ENCODE results near the gene IZUMO4.

The IZUMO4 gene

GRCh38 chr19:2101417-2102335 lies 5.0 kb downstream of the IZUMO4 start:
- H3K4me3 ChIP-seq (replicated peaks in 1 of 2; ENCODE audit: low read depth in 2 of 2, low read length in 2 of 2) = no peak overlapping the region
- no peak for DNase-seq (ENCODE audit: low read depth in 2 of 2)
- no peak for TF ChIP-seq CTCF (IDR thresholded peaks at IDR 0.05; ENCODE audit: low read depth, low read length)

GRCh38 chr19:2103045-2103707 lies 6.5 kb downstream of the IZUMO4 start:
- DNase-seq (ENCODE audit: low read depth in 2 of 2) = no peak
- no peak overlapping the region for H3K4me3 ChIP-seq (replicated peaks in 1 of 2; ENCODE audit: low read depth in 2 of 2, low read length in 2 of 2)
- no peak for TF ChIP-seq CTCF (IDR thresholded peaks at IDR 0.05; ENCODE audit: low read depth, low read length)

- TF ChIP-seq CTCF (IDR thresholded peaks at IDR 0.05; ENCODE audit: low read depth, low read length) = no peak
- DNase-seq (ENCODE audit: low read depth in 2 of 2) = no peak
- no peak overlapping the region for H3K4me3 ChIP-seq (replicated peaks in 1 of 2; ENCODE audit: low read depth in 2 of 2, low read length in 2 of 2)
These were observed 11.7 kb downstream of the IZUMO4 start for GRCh38 chr19:2108251-2109016.

GRCh38 chr19:2109046-2109864 lies 12.5 kb downstream of the IZUMO4 start:
- no peak for DNase-seq (ENCODE audit: low read depth in 2 of 2)
- no peak for TF ChIP-seq CTCF (IDR thresholded peaks at IDR 0.05; ENCODE audit: low read depth, low read length)
- no peak overlapping the region for H3K4me3 ChIP-seq (replicated peaks in 1 of 2; ENCODE audit: low read depth in 2 of 2, low read length in 2 of 2)

- TF ChIP-seq CTCF (IDR thresholded peaks at IDR 0.05; ENCODE audit: low read depth, low read length) = no peak
- no peak for DNase-seq (ENCODE audit: low read depth in 2 of 2)
- H3K4me3 ChIP-seq (replicated peaks in 1 of 2; ENCODE audit: low read depth in 2 of 2, low read length in 2 of 2) = no peak overlapping the region
These were observed 14.1 kb downstream of the IZUMO4 start for GRCh38 chr19:2110822-2111221.

- TF ChIP-seq CTCF (IDR thresholded peaks at IDR 0.05; ENCODE audit: low read depth, low read length) = no peak
- DNase-seq (ENCODE audit: low read depth in 2 of 2) = no peak
- no peak overlapping the region for H3K4me3 ChIP-seq (replicated peaks in 1 of 2; ENCODE audit: low read depth in 2 of 2, low read length in 2 of 2)
These were observed 14.7 kb downstream of the IZUMO4 start for GRCh38 chr19:2111425-2111824.

Measured in cardiac fibroblast (primary cell).